ENCODE data around the gene MISP.
A peak's percentile ranks its signal among the peaks of the same experiment; 100 is the strongest.

MISP gene

GRCh38 chr19:796692-797527 is 46.0 kb downstream of the MISP start, which contains the start of gene PTBP1:
Gene PTBP1 (plus strand): TSS chr19:797452. CDS start chr19:797498, 46 bp downstream.
- DNase-seq (ENCODE audit: low read depth in 2 of 2), result peak; percentile 99 to 100

DNA sequence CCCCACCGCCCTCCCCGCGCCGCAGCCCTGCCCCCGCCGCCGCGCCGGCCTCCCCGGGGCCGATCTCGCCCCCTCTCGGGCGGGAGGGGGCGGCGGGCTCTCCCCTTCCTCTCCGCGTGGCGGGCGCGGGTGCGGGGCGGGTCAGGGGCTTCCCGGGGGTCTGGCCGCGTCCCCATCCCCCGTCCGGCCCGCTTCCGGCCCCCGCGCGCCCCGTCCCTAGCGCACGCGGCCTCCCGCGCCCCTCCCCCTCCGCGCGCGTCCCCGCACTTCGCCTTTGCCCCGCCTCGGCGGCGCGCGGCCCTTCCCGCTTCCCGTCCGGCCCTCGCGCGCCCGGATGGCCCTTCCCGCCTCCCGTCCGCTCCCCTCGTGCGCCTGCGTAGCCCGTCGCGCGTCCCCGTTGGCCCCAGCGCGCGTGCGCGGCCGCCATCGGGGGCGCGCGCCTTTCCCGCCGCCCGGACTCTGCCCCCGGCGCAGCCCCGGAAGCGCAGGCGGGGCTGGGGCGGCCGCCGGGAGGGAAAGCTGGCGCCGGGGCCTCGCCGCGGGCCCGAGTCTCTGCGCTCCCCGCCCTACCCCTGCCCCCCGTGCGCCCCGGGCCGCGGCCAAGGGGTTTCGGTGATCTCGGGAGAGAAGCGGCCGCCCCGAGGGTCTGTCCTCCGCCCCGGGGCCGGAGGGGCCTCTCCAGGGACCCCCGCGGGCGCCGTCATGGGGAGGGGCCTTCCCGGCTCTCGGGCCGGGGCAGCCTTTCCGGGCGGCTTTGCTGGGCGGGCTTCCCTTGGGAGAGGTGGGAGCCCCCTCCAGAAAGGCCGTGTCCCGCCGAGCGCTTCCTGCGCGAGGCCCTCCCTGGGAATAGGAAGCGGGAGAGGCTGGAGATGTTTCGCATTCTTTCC is 46.9 kb downstream of the MISP start:
- DNase-seq (ENCODE audit: low read depth in 2 of 2), result peak; percentile 68 to 70

DNA sequence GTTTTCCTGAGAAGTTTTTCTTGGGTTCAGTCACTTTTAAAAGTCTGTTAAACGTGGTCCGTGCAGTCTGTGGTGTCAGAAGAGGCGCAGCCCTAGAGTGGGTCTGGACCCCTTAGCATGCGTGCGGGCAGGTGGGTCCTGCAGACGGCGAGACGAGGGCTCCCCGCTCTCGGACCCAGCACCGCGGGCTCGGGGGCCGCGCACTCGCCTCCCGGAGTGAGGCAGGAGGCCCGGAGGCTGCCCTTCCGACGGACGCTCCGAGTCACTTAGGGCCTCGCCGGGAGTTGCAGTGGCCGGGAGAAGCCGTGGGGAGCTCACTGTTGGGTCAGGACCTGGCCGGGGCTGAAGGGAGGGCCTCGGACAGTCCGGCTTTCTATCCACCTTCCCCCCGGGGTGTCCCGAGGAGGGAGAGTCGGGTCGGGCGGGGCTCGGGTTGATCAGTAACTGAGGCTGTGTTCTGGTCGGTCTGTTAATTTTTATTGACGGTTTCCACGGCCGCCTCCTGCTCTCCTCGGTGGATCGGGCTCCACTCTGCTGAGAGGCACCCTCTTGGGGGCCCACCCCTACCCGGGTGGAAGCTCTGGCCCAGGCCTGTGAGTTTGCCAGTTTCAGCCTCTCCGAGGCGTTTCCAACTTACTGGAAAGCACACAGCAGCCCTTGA is 47.6 kb downstream of the MISP start:
- no peak for DNase-seq (ENCODE audit: low read depth in 2 of 2)

DNA sequence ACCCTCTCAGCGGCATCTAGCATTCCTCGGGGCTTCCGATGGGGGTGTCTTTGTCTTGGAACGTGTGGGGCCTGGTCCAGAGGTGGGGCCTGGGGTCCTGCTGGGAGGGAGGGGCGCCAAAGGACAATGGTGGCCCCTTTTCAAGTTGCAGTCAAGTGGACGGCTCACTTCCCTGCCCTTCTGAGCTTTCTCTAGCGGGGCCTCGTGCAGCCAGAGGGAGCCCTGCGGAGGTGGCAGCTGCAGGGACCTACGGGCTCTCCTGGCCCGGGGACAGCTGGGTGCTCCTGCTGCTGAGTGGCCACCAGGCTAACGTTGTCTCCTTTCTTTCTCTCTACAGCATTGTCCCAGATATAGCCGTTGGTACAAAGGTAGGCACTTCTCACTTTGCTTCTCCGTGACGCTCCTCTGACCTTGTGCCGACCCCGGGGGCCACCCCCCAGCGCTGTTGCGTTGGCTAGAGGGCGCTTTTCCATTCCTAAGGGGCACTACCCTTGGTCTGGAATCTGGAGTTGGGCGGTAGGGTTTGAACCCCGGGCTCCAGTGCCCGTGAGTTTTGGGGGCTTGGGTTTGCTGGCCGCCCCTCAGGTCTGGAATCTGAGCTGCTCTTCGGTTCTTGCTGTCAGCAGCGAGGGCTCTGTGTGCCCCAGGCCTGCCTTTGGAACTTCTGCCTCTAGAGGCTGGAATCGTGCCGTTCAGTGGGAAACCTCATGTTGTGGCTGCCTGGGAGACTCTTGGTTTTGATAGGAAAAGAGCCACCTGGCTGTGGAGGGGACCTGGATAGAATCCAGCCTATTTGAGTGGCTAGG is 48.4 kb downstream of the MISP start:
- no peak for DNase-seq (ENCODE audit: low read depth in 2 of 2)

DNA sequence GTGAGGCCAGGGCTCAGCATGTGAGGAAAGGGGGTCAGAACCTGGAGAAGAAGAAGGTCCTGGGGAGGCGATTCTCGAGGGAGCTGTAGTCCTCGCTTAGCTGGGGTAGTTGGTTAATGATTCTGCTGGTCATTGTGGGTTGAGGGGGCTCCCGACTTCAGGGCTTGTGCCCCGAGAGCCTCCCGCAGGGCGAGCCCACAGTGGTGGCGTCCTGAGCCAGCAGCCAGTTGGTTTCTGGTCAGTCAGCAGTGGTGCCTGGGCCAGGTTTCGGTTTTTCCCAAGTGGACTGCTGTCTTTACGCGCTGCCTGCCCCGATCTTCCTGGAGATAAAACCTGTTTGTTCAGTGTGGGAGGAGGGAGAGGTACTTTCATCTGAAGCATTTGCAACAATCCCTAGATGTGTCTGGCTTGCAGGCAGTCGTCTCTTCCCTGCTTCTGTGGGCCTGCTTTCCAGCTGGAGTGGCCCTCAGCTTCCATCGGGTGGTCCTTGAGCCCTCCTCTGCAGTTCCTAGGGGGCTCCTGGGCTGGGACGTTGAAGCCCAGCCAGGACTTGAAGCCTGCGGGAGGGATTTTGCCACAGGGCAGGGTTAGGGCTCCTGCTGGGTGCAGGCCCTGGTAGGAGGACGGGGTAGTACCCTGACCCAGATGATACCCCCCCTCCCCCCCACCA is 49.6 kb downstream of the MISP start:
- no peak for DNase-seq (ENCODE audit: low read depth in 2 of 2)

DNA sequence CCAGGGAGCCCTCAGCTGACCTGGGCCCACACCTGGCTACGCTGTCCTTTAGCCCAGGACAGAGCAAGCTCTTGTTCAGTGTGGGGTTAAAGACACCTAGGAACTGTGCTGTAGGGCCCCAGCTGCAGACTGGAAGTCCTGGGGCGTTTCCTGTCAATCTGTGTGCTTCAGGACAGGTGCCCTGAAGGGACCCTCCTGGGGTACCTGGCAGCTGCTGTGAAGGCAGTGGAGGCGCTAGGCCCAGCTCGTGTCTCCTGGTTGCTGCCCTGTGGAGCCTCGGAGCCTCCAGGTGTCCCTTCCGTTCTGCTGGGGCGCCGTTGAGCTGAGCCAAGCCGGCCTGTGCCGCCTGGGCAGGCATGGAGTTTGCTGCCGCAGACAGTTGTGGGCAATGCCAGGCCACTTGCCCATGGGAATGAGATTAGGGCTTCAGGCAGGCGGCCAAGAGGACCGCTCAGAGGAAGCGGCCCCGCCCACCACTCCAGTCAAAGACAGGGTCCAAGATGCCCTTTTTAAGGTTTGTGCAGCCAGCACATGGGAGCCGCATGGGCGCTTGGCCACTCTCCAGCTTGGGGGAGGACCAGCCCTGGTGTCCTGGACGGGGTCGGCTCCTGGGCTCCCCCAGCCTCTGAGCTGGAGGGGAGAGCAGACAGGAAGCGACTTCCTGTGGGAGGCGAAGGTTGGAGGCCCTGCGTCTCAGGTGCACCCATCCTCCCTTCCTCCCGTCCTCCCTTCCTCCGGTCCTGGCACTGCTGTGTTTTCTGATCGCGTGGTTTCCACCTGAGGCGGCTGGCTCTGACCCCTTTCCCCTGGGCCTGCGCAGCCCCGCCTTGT is 50.3 kb downstream of the MISP start:
- DNase-seq (ENCODE audit: low read depth in 2 of 2), result no peak

DNA sequence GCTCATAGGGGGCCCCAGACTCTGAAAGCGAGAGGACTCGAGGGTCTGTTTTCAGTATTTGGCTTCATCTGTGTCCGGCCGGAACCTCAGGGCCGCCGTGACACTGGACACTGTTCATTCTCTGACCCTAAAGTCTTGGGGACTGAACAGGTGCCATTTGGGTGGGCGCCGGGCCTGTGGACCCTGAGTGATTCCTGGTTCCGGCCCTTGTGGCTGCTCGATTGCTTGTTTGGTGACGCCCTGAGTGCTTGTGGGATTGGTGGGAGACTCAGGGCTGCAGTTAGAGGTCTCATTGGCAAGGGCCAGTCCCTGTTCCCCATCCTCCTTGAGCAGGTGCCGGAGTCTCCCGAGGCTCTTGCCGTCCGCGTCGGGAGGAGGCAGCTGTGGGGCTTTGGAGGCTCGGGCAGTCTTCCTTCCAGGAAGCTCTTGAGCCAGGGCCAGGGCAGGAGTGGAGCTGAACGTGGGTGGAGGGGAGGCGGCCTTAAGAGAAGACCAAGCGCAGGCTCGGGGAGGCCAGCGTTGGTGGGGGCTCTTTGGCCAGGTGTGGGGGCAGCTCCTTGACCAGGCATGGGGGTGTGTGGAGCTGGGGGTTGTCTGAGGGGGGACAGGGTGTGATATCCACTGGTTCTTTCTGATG is 51.1 kb downstream of the MISP start:
- DNase-seq (ENCODE audit: low read depth in 2 of 2), result no peak

DNA sequence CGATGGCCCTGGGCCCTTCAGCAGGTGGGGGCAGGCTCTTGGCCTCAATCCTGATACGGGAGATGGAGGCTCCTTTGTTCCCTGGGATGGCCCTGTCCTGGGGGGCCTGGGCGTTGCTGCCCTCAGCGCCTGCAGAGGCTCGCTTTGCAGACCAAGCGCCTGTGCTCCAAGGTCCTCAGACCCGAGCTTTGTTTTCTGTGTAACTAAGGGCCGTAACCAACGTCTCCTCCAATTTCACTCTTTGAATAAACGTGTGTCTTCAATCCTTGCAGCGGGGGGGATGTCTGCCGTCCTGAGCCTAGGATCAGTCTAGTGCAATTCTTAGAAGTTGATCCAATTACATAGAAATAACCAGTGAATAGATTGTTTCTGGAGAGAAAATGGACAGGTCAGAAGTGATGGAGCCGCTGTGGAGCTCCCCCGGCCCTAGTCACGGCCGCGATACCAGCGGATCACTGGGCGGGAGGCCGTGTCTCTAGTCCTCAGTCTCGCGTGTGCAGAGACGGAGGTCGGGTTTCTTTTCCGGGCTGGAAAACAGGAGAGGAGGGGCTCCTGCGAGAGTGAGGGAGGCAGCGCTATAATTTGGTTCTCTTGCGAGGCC is 51.7 kb downstream of the MISP start:
- DNase-seq (ENCODE audit: low read depth in 2 of 2), result no peak

DNA sequence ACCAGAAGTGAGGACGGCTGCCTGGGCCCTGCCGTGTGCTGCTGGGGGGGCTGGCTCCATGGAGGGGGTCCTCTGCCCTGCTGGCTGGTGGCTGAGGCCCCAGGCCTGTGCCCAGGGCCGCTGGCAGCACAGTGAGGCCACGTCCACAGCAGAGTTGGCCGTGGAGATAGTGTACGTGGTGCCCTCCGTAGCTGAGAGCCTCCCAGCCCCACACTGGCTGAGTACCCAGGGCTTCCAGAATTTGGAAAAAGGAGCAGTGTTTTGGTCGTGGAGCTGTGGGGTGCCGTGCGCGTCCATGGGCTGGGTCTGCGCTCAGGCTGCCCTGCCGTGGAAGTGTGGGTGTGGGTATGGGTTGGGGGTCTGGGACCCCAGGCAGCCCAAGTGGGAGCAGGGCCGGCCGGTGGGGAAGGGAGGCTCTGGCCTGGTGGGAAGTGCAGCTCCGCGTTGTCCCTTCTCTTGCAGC is 52.2 kb downstream of the MISP start:
- DNase-seq (ENCODE audit: low read depth in 2 of 2), result no peak

GRCh38 chr19:803686-804418 is 52.9 kb downstream of the MISP start:
- no peak for DNase-seq (ENCODE audit: low read depth in 2 of 2)

DNA sequence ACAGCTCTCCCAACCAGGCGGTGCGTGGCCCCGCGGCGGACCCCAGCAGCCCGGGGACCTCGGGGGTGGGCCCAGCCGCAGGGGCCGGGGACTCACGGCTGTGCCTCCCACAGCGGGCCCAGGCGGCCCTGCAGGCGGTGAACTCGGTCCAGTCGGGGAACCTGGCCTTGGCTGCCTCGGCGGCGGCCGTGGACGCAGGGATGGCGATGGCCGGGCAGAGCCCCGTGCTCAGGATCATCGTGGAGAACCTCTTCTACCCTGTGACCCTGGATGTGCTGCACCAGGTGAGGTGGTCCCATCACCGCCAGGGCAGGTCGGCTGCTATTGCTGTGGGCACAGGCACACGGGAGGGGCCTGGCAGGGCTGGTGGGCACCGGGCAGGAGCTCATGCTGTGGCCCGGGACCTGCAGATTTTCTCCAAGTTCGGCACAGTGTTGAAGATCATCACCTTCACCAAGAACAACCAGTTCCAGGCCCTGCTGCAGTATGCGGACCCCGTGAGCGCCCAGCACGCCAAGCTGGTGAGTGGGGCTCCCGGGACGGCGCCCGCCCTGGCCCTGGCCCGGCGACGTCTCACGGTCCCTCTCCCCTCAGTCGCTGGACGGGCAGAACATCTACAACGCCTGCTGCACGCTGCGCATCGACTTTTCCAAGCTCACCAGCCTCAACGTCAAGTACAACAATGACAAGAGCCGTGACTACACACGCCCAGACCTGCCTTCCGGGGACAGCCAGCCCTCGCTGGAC is 53.7 kb downstream of the MISP start:
- DNase-seq (ENCODE audit: low read depth in 2 of 2), result no peak

DNA sequence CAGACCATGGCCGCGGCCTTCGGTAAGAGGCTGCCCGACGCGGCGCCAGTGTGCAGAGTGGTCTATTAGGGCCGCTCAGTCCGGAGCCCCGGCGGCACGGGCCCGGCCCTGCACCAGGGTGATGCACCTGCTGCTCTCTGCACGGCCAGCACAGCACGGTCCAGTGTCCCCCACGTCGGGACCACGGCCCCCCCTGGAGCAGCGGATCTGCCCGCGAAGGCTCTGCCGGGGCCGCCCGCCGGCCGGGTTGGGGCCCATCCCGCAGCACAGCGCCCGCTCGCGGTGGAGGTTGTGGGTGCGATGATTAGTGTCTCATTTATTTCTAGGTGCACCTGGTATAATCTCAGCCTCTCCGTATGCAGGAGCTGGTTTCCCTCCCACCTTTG is 54.2 kb downstream of the MISP start:
- no peak for DNase-seq (ENCODE audit: low read depth in 2 of 2)

DNA sequence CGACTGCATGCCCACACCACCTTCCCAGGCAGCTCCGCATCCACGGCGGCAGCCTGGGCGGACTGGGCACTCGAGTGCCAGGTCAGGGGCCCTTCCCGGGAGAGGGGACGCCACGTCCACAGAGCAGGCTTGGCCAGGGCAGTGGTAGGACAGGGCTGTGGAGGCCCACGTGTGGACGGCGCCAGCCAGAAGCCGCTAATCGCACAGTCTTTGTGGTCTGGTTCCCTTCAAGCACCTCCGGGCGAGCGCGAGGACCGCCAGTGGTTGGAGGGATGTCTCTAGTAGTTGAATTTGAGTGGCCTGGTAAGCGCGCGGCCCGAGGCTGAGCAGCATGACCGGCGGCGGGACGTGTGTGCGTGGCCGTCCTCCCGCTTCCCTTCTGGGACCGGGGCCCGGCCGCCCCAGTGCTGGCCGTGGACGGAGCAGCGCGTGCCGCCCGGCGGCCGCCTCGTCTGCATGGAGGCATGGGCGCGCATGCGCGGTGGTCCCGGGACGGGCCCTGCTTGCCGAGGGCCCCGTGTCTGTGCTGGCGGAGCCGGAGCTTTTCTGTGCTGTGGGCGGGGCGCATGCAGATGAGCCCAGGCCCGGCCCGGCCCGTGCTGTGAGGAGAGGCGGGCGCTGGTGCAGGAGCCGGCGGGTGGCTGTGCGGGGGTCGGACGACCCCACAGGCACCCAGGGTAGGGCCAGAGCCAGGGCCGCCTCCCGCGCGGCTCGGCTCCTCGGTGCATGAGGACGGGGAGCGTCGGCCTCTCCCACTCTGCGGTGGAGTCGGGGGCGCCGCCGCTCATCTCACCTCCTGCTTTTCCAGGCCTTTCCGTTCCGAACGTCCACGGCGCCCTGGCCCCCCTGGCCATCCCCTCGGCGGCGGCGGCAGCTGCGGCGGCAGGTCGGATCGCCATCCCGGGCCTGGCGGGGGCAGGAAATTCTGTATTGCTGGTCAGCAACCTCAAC is 55.0 kb downstream of the MISP start:
- no peak for DNase-seq (ENCODE audit: low read depth in 2 of 2)

- no peak for DNase-seq (ENCODE audit: low read depth in 2 of 2)
These were observed 56.0 kb downstream of the MISP start for GRCh38 chr19:806815-807421.

DNA sequence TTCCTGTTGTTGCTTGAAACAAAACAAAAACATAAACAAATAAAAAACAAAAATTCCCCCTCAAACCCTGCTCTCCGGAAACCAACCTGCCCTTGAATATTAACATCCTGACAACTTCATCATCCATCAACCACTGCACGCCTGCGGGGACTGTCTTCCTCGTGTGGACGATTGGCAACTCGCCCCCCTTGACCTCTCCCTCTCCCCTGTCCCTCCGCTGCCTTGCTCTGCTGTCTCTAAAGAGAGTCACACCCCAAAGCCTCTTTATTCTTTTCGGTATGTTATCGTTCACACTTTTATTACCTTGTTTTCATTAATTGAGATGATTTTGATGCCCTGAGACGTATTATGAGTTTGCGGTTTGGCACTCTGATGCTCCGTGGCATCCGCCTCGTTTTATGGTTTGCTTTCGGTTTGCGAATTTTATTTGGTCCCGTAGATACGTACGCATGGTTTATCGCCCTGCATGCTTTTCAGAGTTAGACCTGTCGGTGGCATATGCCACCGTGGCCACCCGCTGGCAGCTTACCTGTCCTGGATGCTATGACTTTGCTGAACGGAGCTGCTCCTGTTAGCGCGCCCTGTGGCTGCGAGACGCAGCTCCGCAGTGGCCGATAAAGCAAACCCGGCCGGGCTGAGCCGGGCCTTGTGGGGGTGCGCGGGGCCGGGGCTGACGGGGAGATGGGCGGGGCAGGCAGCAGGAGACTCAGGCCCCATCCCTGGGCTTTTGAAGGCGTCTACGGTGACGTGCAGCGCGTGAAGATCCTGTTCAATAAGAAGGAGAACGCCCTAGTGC is 56.9 kb downstream of the MISP start:
- DNase-seq (ENCODE audit: low read depth in 2 of 2), result no peak

Data from activated CD8-positive, alpha-beta memory T cell treated with anti-CD3 and anti-CD28 coated beads for 4 hours (primary cell).